HG02938 (cell line): ENCODE measurements around the gene FSIP1.

Experiments used
- ATAC-seq: cut with Tn5 transposase; IDR thresholded peaks from one replicate; pipeline ENCODE4 v1.9.1; 2021; ENCODE audit warnings: mild to moderate bottlenecking, moderate library complexity; ENCODE audit not compliant: unreplicated experiment

The FSIP1 gene

DNA sequence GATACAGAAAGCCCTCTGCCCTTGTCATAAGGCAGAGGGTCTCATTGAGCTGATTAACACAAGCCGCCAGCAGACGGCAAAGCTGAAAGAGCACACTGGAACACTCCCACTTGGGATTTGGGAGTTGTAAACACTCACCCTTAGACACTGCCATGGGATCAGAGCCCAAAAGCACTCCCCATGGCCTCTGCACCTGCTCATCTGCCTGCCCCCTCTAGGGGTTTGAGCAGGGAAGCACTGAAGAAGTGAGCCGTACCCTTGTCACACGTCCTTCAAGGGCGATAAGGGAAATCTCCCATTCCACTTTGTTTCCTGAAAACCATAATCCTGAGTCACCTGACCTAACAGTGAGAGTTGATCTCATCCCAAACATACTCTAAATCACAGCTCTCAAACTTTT, 14.7 kb downstream of the FSIP1 start:
- no peak for ATAC-seq

DNA sequence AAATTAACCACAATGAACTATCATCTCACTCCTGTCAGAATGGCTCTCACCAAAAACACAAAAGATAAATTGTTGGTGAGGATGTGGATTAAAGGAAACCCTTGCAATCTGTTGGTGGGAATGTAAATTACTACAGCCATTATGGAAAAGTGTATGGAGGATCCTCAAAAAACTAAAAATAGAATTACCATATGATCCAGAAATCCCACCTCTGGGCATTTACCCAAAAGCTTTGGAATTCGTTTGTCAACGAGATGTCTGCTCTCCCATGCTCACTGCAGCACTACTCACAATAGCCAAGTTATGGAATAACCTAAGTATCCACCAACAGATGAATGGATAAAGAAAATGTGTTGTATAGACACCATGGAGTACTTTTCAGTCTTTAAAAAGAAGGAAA, 21.6 kb downstream of the FSIP1 start:
- no peak for ATAC-seq

DNA sequence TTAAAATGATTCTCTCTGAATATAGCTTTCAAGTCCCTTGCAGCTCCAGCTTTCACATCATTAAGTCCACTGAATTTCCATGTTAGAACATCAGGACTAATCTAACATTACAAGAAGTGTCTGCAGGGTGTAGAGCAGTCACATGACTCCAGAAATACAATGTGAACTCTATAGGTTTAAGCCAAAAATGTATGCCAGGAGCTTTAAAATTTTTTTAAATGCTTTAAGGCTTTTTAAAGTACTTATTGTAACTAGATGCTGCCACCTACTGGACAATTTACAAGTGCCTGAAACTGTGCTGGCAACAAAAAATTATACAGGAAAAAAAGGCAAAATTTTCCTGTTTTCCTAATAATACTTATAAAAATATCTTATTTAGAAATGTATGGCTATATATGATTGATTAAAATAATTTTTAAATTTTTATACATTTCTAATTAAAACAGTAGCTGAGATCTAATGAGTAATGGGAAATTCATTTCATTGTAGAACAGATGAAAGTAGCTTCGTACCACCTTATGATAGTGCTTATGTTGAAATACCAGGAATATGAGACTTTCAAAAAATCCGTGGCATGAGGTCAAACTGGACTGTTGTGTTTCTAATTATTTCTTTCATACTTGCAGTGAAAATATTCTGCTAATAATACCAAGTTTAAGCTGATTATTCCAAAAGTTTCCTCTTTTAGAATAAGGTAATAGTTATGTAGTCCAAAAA, 25.7 kb downstream of the FSIP1 start:
- ATAC-seq = no peak

DNA sequence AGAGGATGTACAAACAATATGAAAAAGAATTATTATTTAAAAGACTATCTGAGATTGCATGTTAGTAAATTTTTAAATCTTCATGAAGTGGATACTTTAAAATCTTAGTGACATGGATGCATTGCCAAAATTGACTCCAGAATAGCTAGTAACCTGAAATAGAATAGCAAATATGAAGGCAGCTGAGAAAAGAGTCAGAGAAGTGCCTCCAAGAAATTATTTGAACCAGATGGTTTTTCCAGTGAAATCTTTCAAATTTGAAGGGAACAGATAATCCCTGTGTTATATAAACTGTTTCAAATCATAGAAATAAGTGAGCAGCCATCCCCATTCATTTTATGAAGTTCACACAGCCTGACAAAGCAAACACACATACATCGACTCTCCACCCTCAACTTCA, 29.6 kb downstream of the FSIP1 start:
- ATAC-seq = no peak

DNA sequence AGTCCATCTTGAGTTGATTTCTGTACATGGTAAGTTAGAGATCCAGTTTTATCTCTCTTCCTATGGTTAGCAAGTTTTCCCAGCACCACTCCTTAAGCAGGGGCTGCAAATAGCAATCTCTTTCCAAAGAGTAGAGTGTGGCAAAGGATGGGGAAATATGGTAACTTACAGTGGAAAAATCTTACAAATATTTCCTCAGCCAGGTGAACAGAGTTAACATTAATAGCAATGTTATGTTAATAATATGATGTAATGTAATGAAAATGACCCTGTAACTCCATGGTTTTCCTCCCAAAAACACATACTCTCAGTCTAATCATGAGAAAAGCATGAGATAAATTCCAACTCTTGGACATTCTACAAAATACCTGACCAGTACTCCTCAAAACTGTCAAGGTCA, 30.4 kb downstream of the FSIP1 start:
- no peak for ATAC-seq

DNA sequence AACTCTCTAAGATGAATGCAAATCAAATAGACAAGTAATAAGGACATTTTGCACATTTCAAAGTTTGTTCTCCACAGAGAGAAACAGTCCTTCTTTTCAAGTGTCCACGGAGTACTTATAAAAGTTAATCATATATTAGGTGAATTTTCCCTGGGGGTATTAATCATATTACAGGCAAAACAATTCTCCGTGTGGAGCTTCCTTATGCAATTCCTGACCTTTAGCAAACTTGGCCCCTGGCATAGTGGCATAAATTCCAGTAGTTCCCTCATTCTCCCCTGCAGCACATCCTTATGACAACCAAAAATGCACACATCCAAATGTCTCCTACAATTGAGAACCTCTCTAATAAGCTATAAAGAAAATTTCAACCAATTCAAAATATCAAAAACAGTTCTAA, 34.4 kb downstream of the FSIP1 start:
- ATAC-seq = no peak

DNA sequence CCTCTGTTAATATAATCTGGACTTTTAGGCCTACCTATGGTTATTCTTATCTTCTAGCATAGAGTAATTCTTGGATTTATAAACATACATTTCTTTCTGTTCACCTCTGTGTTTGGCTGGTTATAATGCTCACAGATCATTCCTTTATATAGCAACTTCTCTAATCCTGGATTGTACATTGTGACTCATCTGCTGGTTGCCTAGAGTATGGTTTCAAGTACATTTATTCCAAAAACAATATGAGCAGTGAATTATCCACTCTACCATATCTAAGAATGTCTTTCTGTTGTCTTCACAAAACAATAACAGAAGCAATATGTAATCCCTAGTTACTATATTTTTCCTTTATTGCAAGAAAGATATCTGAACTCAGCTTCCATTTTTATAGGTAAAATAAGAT, 35.3 kb downstream of the FSIP1 start:
- no peak for ATAC-seq

DNA sequence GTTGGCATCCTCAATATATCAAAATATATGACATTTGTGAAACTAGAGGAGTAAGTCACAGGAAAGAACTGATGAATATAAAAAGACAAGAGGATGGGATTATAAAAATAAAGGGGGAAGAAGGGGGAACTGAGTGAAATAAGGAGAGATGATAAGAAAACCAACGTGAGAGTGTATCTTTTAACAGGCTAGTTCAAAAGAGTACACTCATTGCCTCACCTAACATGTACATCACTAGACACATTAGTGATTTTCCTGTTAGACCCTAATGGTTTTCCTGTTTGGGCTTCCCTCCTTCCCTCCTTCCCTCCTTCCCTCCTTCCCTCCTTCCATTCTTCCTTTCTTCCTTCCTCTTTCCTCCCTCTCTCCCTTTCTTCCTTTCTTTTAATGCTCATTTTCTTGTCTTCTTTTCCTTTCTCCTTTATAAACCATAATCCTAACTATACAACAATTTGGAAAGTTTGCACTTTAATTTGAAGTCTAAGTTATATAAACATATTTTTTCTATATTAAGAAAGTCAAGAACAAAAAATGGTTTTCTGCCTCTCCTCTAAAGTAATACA, 35.8 kb downstream of the FSIP1 start:
- no peak for ATAC-seq

DNA sequence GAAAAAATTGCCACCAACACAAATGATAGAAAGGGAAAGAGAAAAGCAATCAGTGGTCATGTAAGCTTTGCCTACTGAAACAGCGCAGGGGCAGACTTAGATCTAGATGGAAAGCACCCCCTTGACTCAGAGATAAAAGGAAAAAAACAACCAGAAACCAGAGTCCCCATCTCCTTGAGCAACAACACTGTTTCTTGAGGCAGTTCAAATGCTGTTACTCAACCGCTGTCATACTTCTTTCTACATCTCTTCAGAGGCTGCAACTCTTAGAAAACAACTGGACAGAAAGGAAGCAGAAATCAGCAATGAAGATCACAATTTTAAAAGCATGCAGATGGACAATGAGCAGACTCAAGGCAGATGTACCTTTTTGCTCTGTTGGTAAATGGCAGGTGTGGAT, 36.5 kb downstream of the FSIP1 start:
- no peak for ATAC-seq

DNA sequence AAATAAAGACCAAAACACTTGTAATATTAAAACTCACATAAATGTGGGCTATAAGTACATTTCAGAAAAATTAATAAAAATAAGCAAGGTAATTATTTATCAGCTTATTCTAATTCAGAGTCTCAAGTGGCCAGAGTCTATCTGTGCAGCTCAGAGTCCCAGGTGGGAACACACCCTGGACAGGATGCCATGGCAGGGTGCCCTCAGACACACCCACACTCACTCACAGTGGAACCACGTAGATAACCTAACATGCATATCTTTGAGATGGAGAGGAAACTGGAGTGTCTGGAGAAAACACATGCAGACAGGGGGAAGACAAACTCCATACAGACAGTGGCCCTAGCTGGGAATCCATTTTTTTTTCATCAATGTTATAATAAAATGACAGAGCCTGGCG, 37.2 kb downstream of the FSIP1 start:
- ATAC-seq = no peak

DNA sequence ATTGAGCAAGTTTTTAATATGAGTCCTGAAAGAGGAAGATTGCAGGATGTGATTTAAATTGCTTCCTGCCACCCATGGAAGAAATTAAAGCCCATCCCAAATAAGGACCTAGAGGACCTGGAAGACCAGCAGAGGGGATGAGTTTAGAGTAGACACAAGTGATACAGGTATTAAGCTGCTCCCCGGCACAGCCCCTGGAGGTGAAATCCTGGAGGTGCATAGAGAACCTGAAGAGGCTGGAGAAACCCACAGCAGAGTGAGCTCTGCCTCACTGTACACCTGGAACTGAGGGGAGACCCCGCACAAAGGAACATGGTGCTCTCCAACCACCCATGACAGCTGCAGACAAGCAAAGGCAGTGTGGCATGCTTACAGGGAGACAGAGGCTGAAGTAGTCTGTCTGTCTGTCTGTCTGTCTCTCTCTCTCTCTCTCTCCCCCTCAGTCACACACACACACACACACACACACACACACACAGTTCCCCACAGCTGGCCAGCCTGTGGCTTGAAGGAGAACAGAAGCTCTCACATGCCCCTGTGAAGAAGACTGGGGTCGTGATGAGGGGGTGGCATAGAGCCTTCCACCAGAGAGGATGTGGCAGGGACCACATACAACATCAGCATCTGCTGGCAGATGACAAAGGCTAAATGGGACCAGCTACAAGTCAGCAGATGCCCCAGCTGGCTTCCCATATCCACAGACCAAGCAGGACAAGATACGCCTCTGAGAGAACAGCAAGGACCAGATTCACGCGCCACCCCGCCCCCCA, 38.1 kb downstream of the FSIP1 start:
- no peak for ATAC-seq

DNA sequence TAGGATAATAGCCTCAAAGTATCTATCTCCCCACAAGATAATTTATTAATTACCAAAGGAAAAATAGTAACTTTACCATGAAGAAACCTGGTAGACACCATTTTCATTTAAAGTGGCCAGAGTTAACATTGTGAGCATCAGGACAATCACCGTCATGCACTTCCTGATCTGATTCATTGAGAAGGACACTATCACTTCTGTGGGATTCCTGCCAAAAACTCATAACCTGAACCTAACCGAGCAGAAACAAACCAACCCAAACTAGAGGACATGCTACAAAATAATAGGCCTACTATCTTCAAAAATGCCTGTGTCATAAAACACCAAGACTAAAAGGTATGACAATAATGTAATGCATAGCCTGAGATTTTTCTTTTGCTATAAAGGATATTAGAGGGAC, 39.0 kb downstream of the FSIP1 start:
- ATAC-seq = no peak

DNA sequence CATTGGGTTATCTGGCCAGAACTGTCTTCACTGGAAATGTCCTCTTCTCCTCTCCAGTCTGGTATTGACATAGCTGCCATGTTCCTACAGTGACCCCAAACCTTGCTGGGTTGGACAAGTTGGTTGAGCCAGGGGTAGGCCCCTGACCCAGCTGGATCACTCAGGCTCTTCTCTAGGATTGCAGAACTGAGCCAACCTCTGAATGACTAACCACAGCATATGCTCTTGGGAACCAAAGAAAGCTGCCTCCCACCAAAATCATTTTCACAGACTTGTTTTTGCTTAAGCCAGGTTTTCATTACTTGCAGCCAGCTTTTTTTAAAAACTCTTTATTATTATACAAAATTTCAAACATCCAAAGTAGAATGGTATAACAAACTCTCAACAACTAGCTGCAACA, 41.4 kb downstream of the FSIP1 start:
- ATAC-seq = no peak

DNA sequence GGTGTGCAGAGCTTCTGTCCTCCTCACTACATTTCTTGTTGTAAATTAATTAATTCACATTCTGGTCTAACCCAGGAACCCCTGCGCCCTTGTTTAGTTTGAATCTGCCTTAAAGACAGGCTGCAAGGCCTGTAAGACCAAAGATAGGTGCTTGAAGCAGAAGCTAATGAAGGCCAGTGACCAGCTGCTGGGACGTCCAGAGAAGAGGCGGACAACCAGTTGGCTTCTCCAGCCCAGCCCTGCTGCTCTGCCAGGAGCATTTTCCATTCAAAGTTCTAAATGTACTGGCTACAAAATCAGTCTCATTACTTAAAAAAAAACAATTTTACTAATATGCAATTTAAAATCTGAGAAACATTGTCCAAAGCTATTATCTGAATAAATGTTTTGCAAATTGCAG, 43.6 kb downstream of the FSIP1 start:
- ATAC-seq = no peak

DNA sequence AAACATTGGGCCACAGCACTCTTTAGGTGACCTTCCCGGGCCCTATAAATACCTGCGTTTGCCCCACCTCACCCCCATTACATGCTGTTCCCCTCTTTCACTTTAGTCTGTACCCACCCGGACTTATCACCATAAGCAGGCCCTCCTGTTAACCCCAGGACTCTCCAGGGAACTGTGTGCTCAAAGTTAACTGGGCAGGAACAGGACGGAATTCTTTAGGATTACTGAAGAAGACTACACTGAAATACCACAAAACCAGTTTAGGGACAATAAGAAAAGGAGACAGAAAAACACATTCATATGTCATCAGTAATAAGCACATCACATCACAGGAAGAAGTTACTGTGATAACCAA, 45.5 kb downstream of the FSIP1 start:
- ATAC-seq = no peak

DNA sequence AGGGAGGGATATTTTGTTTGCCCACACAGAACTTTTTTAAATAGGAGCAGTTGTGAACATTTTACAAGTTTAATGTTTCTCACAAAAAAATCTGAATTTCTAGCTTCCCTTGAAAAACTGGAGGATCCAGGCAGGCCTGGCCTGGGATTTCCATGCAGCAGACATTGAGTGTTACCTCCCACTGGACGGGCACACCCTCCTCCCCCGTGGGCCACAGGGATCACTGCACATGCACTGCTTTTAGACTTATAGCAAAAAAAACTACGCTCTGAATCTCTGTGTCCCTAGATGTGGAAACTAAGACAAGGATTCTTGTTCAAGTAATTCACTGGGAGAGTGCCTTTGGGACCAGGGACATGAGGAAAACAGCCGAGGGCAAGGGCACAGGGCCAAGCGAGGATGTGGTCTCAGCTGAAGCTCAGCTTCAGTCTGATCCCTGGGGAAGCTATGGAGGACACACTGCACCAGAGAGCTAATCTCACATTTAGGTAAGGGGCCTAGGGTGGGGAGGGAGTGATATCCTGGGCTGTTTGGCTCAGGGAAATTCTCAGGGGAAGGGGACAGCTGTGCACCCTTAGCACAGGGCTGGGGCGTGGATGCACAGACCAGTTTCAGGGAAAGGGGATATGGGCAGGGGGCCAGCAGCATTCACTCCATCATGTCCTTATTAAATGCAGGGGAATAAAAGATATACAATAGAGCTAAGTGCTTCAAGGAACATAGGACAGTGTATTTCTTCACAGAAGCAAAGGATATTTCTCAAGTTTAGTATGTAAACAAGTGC, 46.0 kb downstream of the FSIP1 start:
- no peak for ATAC-seq

DNA sequence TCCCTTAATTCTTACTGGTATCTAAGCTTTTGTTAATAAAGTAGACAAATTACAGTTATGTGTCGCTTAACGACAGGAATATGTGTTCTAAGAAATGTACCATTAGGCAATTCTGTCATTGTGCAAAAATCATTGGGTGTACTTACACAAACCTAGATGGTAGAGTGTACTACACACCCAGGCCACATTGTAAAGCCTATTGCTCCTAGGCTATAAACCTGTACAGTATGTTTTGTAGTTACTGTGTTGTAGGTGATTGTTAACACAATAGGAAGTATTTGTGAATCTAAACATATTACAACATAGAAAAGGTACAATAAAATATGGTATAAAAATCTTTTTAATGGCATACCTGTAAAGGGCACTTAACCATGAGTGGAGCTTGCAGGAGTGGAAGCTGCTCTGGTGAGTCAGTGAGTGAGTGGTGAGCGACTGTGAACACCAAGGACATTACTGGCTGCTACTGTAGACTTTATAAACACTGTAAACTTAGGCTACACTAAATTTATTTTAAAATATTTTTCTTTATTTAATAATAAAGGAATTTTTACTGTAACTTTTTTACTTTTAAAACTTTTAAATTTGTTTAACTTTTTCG, 47.4 kb downstream of the FSIP1 start:
- ATAC-seq = no peak

DNA sequence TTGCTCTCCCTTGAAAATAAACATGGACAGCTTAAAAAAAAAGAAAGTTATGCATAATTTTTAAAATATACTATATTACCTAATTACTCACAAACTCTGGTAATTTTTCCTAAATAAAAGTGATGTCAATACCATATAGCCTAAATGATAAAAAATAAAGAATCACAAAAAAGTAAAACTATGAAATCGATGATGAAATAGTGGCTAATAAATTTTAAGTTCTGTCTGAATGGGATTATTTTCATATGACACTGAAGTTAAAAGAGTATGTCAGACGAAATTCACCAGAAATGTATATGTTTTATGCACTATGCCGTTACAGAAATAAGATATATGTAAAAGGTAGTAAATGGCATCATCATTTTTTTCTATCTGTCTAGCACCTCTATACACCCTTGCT, 51.4 kb downstream of the FSIP1 start:
- no peak for ATAC-seq

DNA sequence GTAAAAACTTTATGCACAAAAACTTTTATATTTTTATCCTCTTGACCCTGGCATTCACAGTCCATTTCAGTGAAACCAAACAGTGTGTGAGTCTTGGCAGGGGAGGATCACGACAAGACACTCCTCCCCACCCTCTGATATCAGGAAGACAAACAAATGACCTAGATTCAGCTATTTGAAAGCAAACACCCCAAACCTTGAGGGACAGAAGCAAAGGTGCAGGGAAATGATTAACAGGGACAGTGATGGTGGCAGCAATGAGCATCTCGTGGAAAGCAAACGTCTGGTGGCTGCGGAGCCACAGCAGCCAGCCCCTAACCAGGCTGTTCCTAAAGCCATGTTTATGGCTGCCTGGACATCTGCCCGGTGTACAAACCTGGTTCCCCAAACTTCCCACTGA, 52.1 kb downstream of the FSIP1 start:
- ATAC-seq = no peak

DNA sequence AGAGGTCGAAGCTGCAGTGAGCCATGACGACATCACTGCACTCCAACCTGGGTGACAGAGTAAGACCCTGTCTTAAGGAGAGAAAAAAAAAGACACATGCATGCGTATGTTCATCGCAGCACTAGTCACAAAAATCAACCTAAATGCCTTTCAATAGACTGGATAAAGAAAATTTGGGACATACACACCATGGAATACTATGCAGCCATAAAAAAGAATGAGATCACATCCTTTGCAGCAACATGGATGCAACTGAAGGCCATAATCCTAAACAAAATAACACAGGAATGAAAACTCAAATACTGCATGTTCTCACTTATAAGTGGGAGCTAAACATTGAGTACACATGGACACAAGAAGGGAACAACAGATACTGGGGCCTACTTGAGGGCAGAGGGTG, 53.1 kb downstream of the FSIP1 start:
- no peak for ATAC-seq

DNA sequence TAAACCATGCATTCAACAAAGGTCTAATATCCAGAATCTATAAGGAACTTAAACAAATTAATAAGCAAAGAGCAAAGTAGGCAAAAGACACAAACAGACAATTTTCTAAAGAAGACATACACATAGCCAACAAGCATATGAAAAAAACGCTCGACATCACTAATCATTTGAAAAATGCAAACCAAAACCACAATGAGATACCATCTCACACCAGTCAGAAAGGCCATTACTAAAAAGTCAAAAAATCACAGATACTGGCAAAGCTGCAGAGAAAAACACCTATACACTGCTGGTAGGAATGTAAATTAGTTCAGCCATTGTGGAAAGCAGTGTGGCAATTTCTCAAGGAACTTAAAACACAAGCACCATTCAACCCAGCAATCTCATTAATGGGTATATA, 53.8 kb downstream of the FSIP1 start:
- no peak for ATAC-seq
